Epidermal melanocyte (primary cell): ENCODE measurements around the gene ZNF423.

Source experiments
- DNase-seq: peaks from one replicate; pipeline ENCODE4 v3.0.0; 2011; ENCODE audit warnings: low spot score; ENCODE audit not compliant: insufficient read length

The ZNF423 gene

GRCh38 chr16:49826515-49826914, 29.4 kb downstream of the ZNF423 start:
- no peak for DNase-seq

- DNase-seq, result no peak
Observed at GRCh38 chr16:49825041-49825440, 30.9 kb downstream of the ZNF423 start.

- DNase-seq, result no peak
Observed at GRCh38 chr16:49824593-49824992, 31.3 kb downstream of the ZNF423 start.

GRCh38 chr16:49822649-49823370, 33.1 kb downstream of the ZNF423 start:
- DNase-seq, result no peak

- DNase-seq, result no peak
Observed at GRCh38 chr16:49821614-49822282, 34.2 kb downstream of the ZNF423 start.

GRCh38 chr16:49821156-49821555, 34.8 kb downstream of the ZNF423 start:
- no peak for DNase-seq

- DNase-seq, result no peak
Observed at GRCh38 chr16:49817754-49818507, 38.0 kb downstream of the ZNF423 start.

GRCh38 chr16:49816875-49817274, 39.0 kb downstream of the ZNF423 start:
- no peak for DNase-seq

- DNase-seq, result peak; percentile 50
Observed at GRCh38 chr16:49811644-49812334, 44.1 kb downstream of the ZNF423 start.

GRCh38 chr16:49810831-49811230, 45.1 kb downstream of the ZNF423 start:
- DNase-seq, result no peak

GRCh38 chr16:49809561-49809960, 46.4 kb downstream of the ZNF423 start:
- no peak for DNase-seq

- no peak for DNase-seq
Observed at GRCh38 chr16:49809062-49809461, 46.9 kb downstream of the ZNF423 start.

- DNase-seq, result no peak
Observed at GRCh38 chr16:49806446-49806845, 49.5 kb downstream of the ZNF423 start.

GRCh38 chr16:49801290-49801689, 54.6 kb downstream of the ZNF423 start:
- DNase-seq, result no peak

GRCh38 chr16:49800876-49801275, 55.0 kb downstream of the ZNF423 start:
- DNase-seq, result no peak

GRCh38 chr16:49800441-49800840, 55.5 kb downstream of the ZNF423 start:
- no peak for DNase-seq

- DNase-seq, result no peak
Observed at GRCh38 chr16:49799172-49799571, 56.7 kb downstream of the ZNF423 start.

GRCh38 chr16:49795513-49795912, 60.4 kb downstream of the ZNF423 start:
- DNase-seq, result no peak

- DNase-seq, result no peak
Observed at GRCh38 chr16:49793244-49793643, 62.7 kb downstream of the ZNF423 start.

GRCh38 chr16:49789616-49790015, 66.3 kb downstream of the ZNF423 start:
- no peak for DNase-seq

- DNase-seq, result no peak
Observed at GRCh38 chr16:49788986-49789385, 66.9 kb downstream of the ZNF423 start.

GRCh38 chr16:49788572-49788971, 67.3 kb downstream of the ZNF423 start:
- DNase-seq, result no peak
